CD8-positive, alpha-beta memory T cell (primary cell): ENCODE measurements around the gene PRR15L. TPM values are rescaled to one million over a fixed set of nuclear protein-coding genes. Genes with fewer than 3 reads are reported as not detected.

Experiments
- polyA plus RNA-seq: library from polyadenylated mRNA; unstranded; fragments of 300-500 nt; fragmentation: Illumina TruSeq; gene quantifications from one replicate; pipeline ENCODE4 v1.2.3, GENCODE V29; 2021
- total RNA-seq, 2 experiments: library from RNA; stranded (reverse); gene quantifications; one replicate each; pipeline ENCODE4 v1.2.3, GENCODE V29; 2021

PRR15L gene
- total and polyA plus RNA-seq, 3 experiments from 2014 or later, result not detected

Other genes with a start within 250 kb of the PRR15L start
- 10 to 100 TPM; 37.8 to 39.8 TPM for gene TBX21, start 224.6 kb downstream of the PRR15L start, total RNA-seq
- 59.6 TPM for gene TBX21, start 224.6 kb downstream of the PRR15L start, polyA plus RNA-seq
- gene OSBPL7, start 136.1 kb downstream of the PRR15L start, total RNA-seq, result 10 to 100 TPM; 16.9 to 17.5 TPM
- gene OSBPL7, start 136.1 kb downstream of the PRR15L start, polyA plus RNA-seq, result 11.0 TPM
- 10 to 100 TPM; 67.0 to 67.7 TPM for gene MRPL10, start 126.3 kb downstream of the PRR15L start, total RNA-seq
- 59.8 TPM for gene MRPL10, start 126.3 kb downstream of the PRR15L start, polyA plus RNA-seq
- gene LRRC46, start 126.2 kb downstream of the PRR15L start, total RNA-seq, result under 1 TPM; 0.49 to 0.83 TPM
- 0.28 TPM for gene LRRC46, start 126.2 kb downstream of the PRR15L start, polyA plus RNA-seq
- gene SCRN2, start 116.6 kb downstream of the PRR15L start, total RNA-seq, result 10 to 100 TPM; 17.3 to 18.0 TPM
- 17.2 TPM for gene SCRN2, start 116.6 kb downstream of the PRR15L start, polyA plus RNA-seq
- under 1 TPM; 0.07 to 0.09 TPM for gene SP6, start 106.7 kb downstream of the PRR15L start, total RNA-seq
- gene SP6, start 106.7 kb downstream of the PRR15L start, polyA plus RNA-seq, result 0.59 TPM
- gene SP2, start 61.6 kb downstream of the PRR15L start, total RNA-seq, result 10 to 100 TPM; 21.5 to 22.1 TPM
- 13.4 TPM for gene SP2, start 61.6 kb downstream of the PRR15L start, polyA plus RNA-seq
- gene PNPO, start 16.3 kb downstream of the PRR15L start, total RNA-seq, result 10 to 100 TPM; 55.5 to 57.7 TPM
- 20.3 TPM for gene PNPO, start 16.3 kb downstream of the PRR15L start, polyA plus RNA-seq
- gene CDK5RAP3, start 13.2 kb upstream of the PRR15L start, total RNA-seq, result 100 to 1,000 TPM; 178 to 184 TPM
- 81.3 TPM for gene CDK5RAP3, start 13.2 kb upstream of the PRR15L start, polyA plus RNA-seq
- gene COPZ2, start 79.9 kb upstream of the PRR15L start, total RNA-seq, result 1 to 10 TPM; 7.6 to 8.3 TPM
- 3.3 TPM for gene COPZ2, start 79.9 kb upstream of the PRR15L start, polyA plus RNA-seq
- 10 to 100 TPM; 94.5 to 98.4 TPM for gene NFE2L1, start 90.5 kb upstream of the PRR15L start, total RNA-seq
- 13.1 TPM for gene NFE2L1, start 90.5 kb upstream of the PRR15L start, polyA plus RNA-seq
- gene CBX1, start 143.6 kb upstream of the PRR15L start, total RNA-seq, result 10 to 100 TPM; 63.1 to 65.1 TPM
- gene CBX1, start 143.6 kb upstream of the PRR15L start, polyA plus RNA-seq, result 21.1 TPM
- 10 to 100 TPM; 43.3 to 45.2 TPM for gene SNX11, start 149.9 kb upstream of the PRR15L start, total RNA-seq
- 26.5 TPM for gene SNX11, start 149.9 kb upstream of the PRR15L start, polyA plus RNA-seq